Esophagus squamous epithelium (tissue), 5 donors: ENCODE measurements around the gene VAMP2. TPM values are rescaled to one million over a fixed set of nuclear protein-coding genes. Genes with fewer than 3 reads are reported as not detected.

Experiments used
- DNase-seq: peaks from one replicate; lab custom pipeline; 2025; lab: John Stamatoyannopoulos, UW
- H3K27ac ChIP-seq, 4 donors: fragments of 200-600 bp; sonication (generic); one replicate each; pipeline ENCODE4 v1.5.1; 2016 to 2019; ENCODE audit warnings: mild to moderate bottlenecking in 1 of 4
- H3K27me3 ChIP-seq, 4 donors: fragments of 200-600 bp; sonication (generic); 1 replicate in 3 of 4; 2 replicates in 1 of 4; pipeline versions ENCODE4 v1.5.1 to v1.6.0; 2017 to 2021; ENCODE audit warnings: antibody characterized with exemption in 1 of 4
- H3K36me3 ChIP-seq, 3 donors: fragments of 200-600 bp; sonication (generic); one replicate each; pipeline ENCODE4 v1.5.1; 2016 to 2019
- H3K4me1 ChIP-seq, 3 donors: fragments of 200-600 bp; sonication (generic); one replicate each; pipeline ENCODE4 v1.5.1; 2017 to 2019
- H3K4me3 ChIP-seq, 4 donors: fragments of 200-600 bp; sonication (generic); 1 replicate in 3 of 4; 2 replicates in 1 of 4; pipeline ENCODE4 v1.5.1; 2016 to 2019; ENCODE audit warnings: mild to moderate bottlenecking in 2 of 4, moderate library complexity in 1 of 4
- H3K9me3 ChIP-seq, 3 donors: fragments of 200-600 bp; sonication (generic); one replicate each; pipeline ENCODE4 v1.5.1; 2016 to 2019
- CTCF ChIP-seq, 6 experiments: fragments of 450-650 bp in 4 of 6; fragments of 200-600 bp in 2 of 6; sonication (generic) in 2 of 6; IDR thresholded peaks; one replicate each; pipeline ENCODE4 v1.5.1; 2016 to 2019; ENCODE audit warnings: antibody characterized with exemption in 6 of 6, mild to moderate bottlenecking in 4 of 6, moderate library complexity in 4 of 6
- POLR2A ChIP-seq, 4 donors: fragments of 450-650 bp; IDR thresholded peaks; one replicate each; pipeline ENCODE4 v1.6.1; 2017; ENCODE audit warnings: antibody characterized with exemption in 4 of 4, mild to moderate bottlenecking in 4 of 4, moderate library complexity in 3 of 4
- WGBS, 2 donors: methylation state at CpG; one replicate each; pipeline ENCODE4 v1.1.5; 2018; 5-methylcytosine and 5-hydroxymethylcytosine counted together
- intact Hi-C: fragments of 100-400 bp; cut with DNase I; formaldehyde crosslinking; loops from one replicate; pipeline ENCODE4 v1.15.0; 2022
- total RNA-seq, 4 donors: library from RNA; depleted of rRNA; stranded (reverse); fragments of >200 nt; gene quantifications; one replicate each; pipeline ENCODE4 v1.1.0, GENCODE V29; 2016
- donor health status: DM: yes; HTN: yes; CAD: no.

Gene VAMP2
- total RNA-seq, 4 donors from 2014 or later: 6.2 to 20.4 (median 12.0) TPM

- peak overlapping the region; percentile 32 to 63 (median 48) for H3K4me3 ChIP-seq
- intact Hi-C loops: loop anchor here (5.0 kb wide), 1 partner anchor 33 kb away; no protein-coding TSS in a partner anchor
- no peaks in the 10 kb centered on the region for H3K36me3 ChIP-seq
- H3K27ac ChIP-seq: peak overlapping the region in 1 of 4 donors; percentile 21
- no peaks in the 10 kb centered on the region for H3K9me3 ChIP-seq
- H3K4me1 ChIP-seq: peaks cover 9 to 45% (median 11%) of the 10 kb centered on the region in 3 donors
- H3K27me3 ChIP-seq: peaks cover 0 to 69% (median 2%) of the 10 kb centered on the region in 4 donors
- no peak for DNase-seq
- TF ChIP-seq POLR2A (IDR thresholded peaks at IDR 0.05) (no peak), CTCF (IDR thresholded peaks at IDR 0.05) (peak; percentile 89 to 96 (median 91))
- WGBS, 2 donors: 8% methylated on average over 13 of the region's 63 CpGs; no CpG with 5 or more reads in 1 of the 2 donors
These were observed 52.9 kb downstream of the VAMP2 start for GRCh38 chr17:8109661-8110455.

Other genes starting within 250 kb of the VAMP2 start
- 1 to 10 TPM in 3 of 4 donors, under 1 TPM in 1; 0.94 to 8.6 (median 5.7) TPM for gene RNF227, start 246.7 kb downstream of the VAMP2 start, total RNA-seq
- 1 to 10 TPM in 1 of 4 donors, under 1 TPM in 1, not detected in 2; 0.95 to 1.1 TPM for gene KCNAB3, start 233.1 kb downstream of the VAMP2 start, total RNA-seq
- 10 to 100 TPM; 31.3 to 71.1 (median 40.3) TPM for gene TRAPPC1, start 231.0 kb downstream of the VAMP2 start, total RNA-seq
- 10 to 100 TPM; 12.4 to 21.4 (median 13.5) TPM for gene CNTROB, start 230.7 kb downstream of the VAMP2 start, total RNA-seq
- not detected for gene GUCY2D, start 160.3 kb downstream of the VAMP2 start, total RNA-seq
- 100 to 1,000 TPM in 1 of 4 donors, 10 to 100 TPM in 3; 24.0 to 104 (median 50.5) TPM for gene ALOX15B, start 123.9 kb downstream of the VAMP2 start, total RNA-seq
- 10 to 100 TPM in 2 of 4 donors, 1 to 10 TPM in 1, under 1 TPM in 1; 0.76 to 34.6 (median 10.8) TPM for gene ALOX12B, start 75.2 kb downstream of the VAMP2 start, total RNA-seq
- gene ALOXE3, start 44.4 kb downstream of the VAMP2 start, total RNA-seq: 1 to 10 TPM in 2 of 4 donors, under 1 TPM in 1, not detected in 1; 0.30 to 8.8 (median 2.2) TPM
- not detected for gene HES7, start 38.8 kb downstream of the VAMP2 start, total RNA-seq
- 10 to 100 TPM; 33.6 to 95.0 (median 56.3) TPM for gene PER1, start 10.5 kb downstream of the VAMP2 start, total RNA-seq
- 10 to 100 TPM; 12.7 to 21.7 (median 15.5) TPM for gene TMEM107, start 13.4 kb upstream of the VAMP2 start, total RNA-seq
- 10 to 100 TPM in 3 of 4 donors, 1 to 10 TPM in 1; 8.8 to 16.5 (median 13.4) TPM for gene BORCS6, start 27.2 kb upstream of the VAMP2 start, total RNA-seq
- 10 to 100 TPM; 11.2 to 43.7 (median 20.3) TPM for gene AURKB, start 47.6 kb upstream of the VAMP2 start, total RNA-seq
- gene CTC1, start 85.1 kb upstream of the VAMP2 start, total RNA-seq: 10 to 100 TPM in 2 of 4 donors, 1 to 10 TPM in 2; 3.2 to 16.4 (median 11.0) TPM
- gene PFAS, start 86.3 kb upstream of the VAMP2 start, total RNA-seq: 10 to 100 TPM in 3 of 4 donors, 1 to 10 TPM in 1; 8.7 to 23.0 (median 17.9) TPM
- gene RANGRF, start 125.7 kb upstream of the VAMP2 start, total RNA-seq: 10 to 100 TPM in 3 of 4 donors, 1 to 10 TPM in 1; 7.8 to 15.4 (median 12.6) TPM
- gene SLC25A35, start 132.5 kb upstream of the VAMP2 start, total RNA-seq: 1 to 10 TPM in 2 of 4 donors, under 1 TPM in 2; 0.29 to 1.3 (median 1.1) TPM
- 1 to 10 TPM in 3 of 4 donors, under 1 TPM in 1; 0.27 to 7.6 (median 2.9) TPM for gene ARHGEF15, start 147.3 kb upstream of the VAMP2 start, total RNA-seq
- gene ODF4, start 176.9 kb upstream of the VAMP2 start, total RNA-seq: not detected
- gene RPL26, start 220.2 kb upstream of the VAMP2 start, total RNA-seq: 1,000 to 10,000 TPM; 3,032 to 5,420 (median 3,306) TPM
- 10 to 100 TPM in 3 of 4 donors, 1 to 10 TPM in 1; 8.1 to 21.8 (median 14.9) TPM for gene RNF222, start 234.9 kb upstream of the VAMP2 start, total RNA-seq